ENCODE measurements around the gene SLC28A1. TPM values are rescaled to one million over a fixed set of nuclear protein-coding genes. Genes with fewer than 3 reads are reported as not detected.
"Not testable (repeated sequence)": the region's sequence is repeated elsewhere in the genome, so short reads cannot be mapped to it uniquely, and the experiment has no call there.

Gene SLC28A1
- total RNA-seq, 2 experiments from 2014 or later, result not detected

- DNase-seq (no peak), ATAC-seq (ENCODE audit: low read depth) (no peak)
- peaks cover 1% of the 10 kb centered on the region for H3K4me1 Mint-ChIP-seq
- H3K27me3 Mint-ChIP-seq, result peaks cover 6% of the 10 kb centered on the region
- no peaks in the 10 kb centered on the region for H3K9me3 Mint-ChIP-seq
- H3K36me3 Mint-ChIP-seq, result no peaks in the 10 kb centered on the region
- no peak overlapping the region for H3K27ac Mint-ChIP-seq
- H3K4me3 Mint-ChIP-seq, result no peak overlapping the region
- POLR2A ChIA-PET, result interaction anchor here (0.6 kb wide), 1 partner anchor 121 kb away, joined by 3 read pairs; no protein-coding TSS in a partner anchor
Measured at GRCh38 chr15:84868037-84868880, 16.2 kb upstream of the SLC28A1 start.

GRCh38 chr15:84869510-84869909 lies 15.0 kb upstream of the SLC28A1 start:
- H3K27ac Mint-ChIP-seq, result no peak overlapping the region
- H3K9me3 Mint-ChIP-seq, result no peaks in the 10 kb centered on the region
- DNase-seq, result no peak
- H3K4me3 Mint-ChIP-seq, result no peak overlapping the region
- POLR2A ChIA-PET, result no interaction called here
- no peaks in the 10 kb centered on the region for H3K36me3 Mint-ChIP-seq
- no peak for ATAC-seq (ENCODE audit: low read depth)
- H3K4me1 Mint-ChIP-seq, result peaks cover 1% of the 10 kb centered on the region
- peaks cover 5% of the 10 kb centered on the region for H3K27me3 Mint-ChIP-seq

- no peak for DNase-seq
- H3K27ac Mint-ChIP-seq, result no peak overlapping the region
- H3K4me3 Mint-ChIP-seq, result no peak overlapping the region
- H3K9me3 Mint-ChIP-seq, result no peaks in the 10 kb centered on the region
- no peaks in the 10 kb centered on the region for H3K4me1 Mint-ChIP-seq
- no peaks in the 10 kb centered on the region for H3K36me3 Mint-ChIP-seq
- ATAC-seq (ENCODE audit: low read depth), result no peak
- H3K27me3 Mint-ChIP-seq, result peaks cover 3% of the 10 kb centered on the region
- POLR2A ChIA-PET, result no interaction called here
Measured at GRCh38 chr15:84871428-84871985, 13.0 kb upstream of the SLC28A1 start.

GRCh38 chr15:84872009-84872910 lies 12.2 kb upstream of the SLC28A1 start:
- POLR2A ChIA-PET, result no interaction called here
- peaks cover 3% of the 10 kb centered on the region for H3K27me3 Mint-ChIP-seq

GRCh38 chr15:84873997-84874396 lies 10.5 kb upstream of the SLC28A1 start:
- Mint-ChIP-seq H3K27me3 (peaks cover 3% of the 10 kb centered on the region), H3K9me3 (no peaks in the 10 kb centered on the region), H3K4me1 (peaks cover 2% of the 10 kb centered on the region), H3K4me3 (no peak overlapping the region), H3K36me3 (no peaks in the 10 kb centered on the region), H3K27ac (no peak overlapping the region)
- no peak for ATAC-seq (ENCODE audit: low read depth)
- POLR2A ChIA-PET, result no interaction called here
- DNase-seq, result no peak

More at GRCh38 chr15:84872009-84872910, 12.2 kb upstream of the SLC28A1 start:
- DNase-seq (no peak), ATAC-seq (ENCODE audit: low read depth) (no peak)
- no peak overlapping the region for H3K27ac Mint-ChIP-seq
- no peaks in the 10 kb centered on the region for H3K4me1 Mint-ChIP-seq
- H3K9me3 Mint-ChIP-seq, result no peaks in the 10 kb centered on the region
- no peaks in the 10 kb centered on the region for H3K36me3 Mint-ChIP-seq
- H3K4me3 Mint-ChIP-seq, result no peak overlapping the region

GRCh38 chr15:84874981-84875699 lies 9.3 kb upstream of the SLC28A1 start:
- POLR2A ChIA-PET, result no interaction called here
- DNase-seq (no peak), ATAC-seq (ENCODE audit: low read depth) (no peak)
- Mint-ChIP-seq H3K36me3 (no peaks in the 10 kb centered on the region), H3K9me3 (no peaks in the 10 kb centered on the region), H3K27me3 (peaks cover 3% of the 10 kb centered on the region), H3K4me3 (no peak overlapping the region), H3K4me1 (peaks cover 2% of the 10 kb centered on the region), H3K27ac (no peak overlapping the region)

GRCh38 chr15:84876269-84876668 lies 8.2 kb upstream of the SLC28A1 start:
- Mint-ChIP-seq H3K9me3 (no peaks in the 10 kb centered on the region), H3K27me3 (peaks cover 3% of the 10 kb centered on the region), H3K4me1 (peaks cover 2% of the 10 kb centered on the region), H3K36me3 (no peaks in the 10 kb centered on the region), H3K4me3 (no peak overlapping the region), H3K27ac (no peak overlapping the region)
- POLR2A ChIA-PET, result no interaction called here
- DNase-seq, result no peak
- ATAC-seq (ENCODE audit: low read depth), result no peak

- ATAC-seq (ENCODE audit: low read depth); H3K27ac Mint-ChIP-seq; H3K4me3 Mint-ChIP-seq; H3K27me3 Mint-ChIP-seq; DNase-seq; H3K4me1 Mint-ChIP-seq; H3K36me3 Mint-ChIP-seq; H3K9me3 Mint-ChIP-seq; POLR2A ChIA-PET: not testable (repeated sequence)
Measured at GRCh38 chr15:84877701-84878100, 6.8 kb upstream of the SLC28A1 start.

GRCh38 chr15:84878504-84878903 lies 6.0 kb upstream of the SLC28A1 start:
- H3K4me3 Mint-ChIP-seq, result no peak overlapping the region
- DNase-seq (peak; percentile 67), ATAC-seq (ENCODE audit: low read depth) (peak; percentile 83)
- H3K27ac Mint-ChIP-seq, result no peak overlapping the region
- H3K4me1 Mint-ChIP-seq, result peaks cover 2% of the 10 kb centered on the region
- POLR2A ChIA-PET, result interaction anchor here (0.7 kb wide), 1 partner anchor 136 kb away, joined by 3 read pairs; no protein-coding TSS in a partner anchor
- no peaks in the 10 kb centered on the region for H3K36me3 Mint-ChIP-seq
- H3K27me3 Mint-ChIP-seq, result no peaks in the 10 kb centered on the region
- H3K9me3 Mint-ChIP-seq, result no peaks in the 10 kb centered on the region

- Mint-ChIP-seq H3K36me3 (no peaks in the 10 kb centered on the region), H3K4me3 (no peak overlapping the region), H3K4me1 (peaks cover 2% of the 10 kb centered on the region), H3K9me3 (no peaks in the 10 kb centered on the region), H3K27ac (no peak overlapping the region), H3K27me3 (no peaks in the 10 kb centered on the region)
- ATAC-seq (ENCODE audit: low read depth) (no peak), DNase-seq (no peak)
- POLR2A ChIA-PET, result no interaction called here
Measured at GRCh38 chr15:84879088-84879780, 5.2 kb upstream of the SLC28A1 start.

GRCh38 chr15:84880007-84880406 lies 4.5 kb upstream of the SLC28A1 start:
- Mint-ChIP-seq H3K4me3 (no peak overlapping the region), H3K4me1 (peaks cover 2% of the 10 kb centered on the region), H3K36me3 (no peaks in the 10 kb centered on the region), H3K9me3 (no peaks in the 10 kb centered on the region), H3K27ac (peak overlapping the region; percentile 15), H3K27me3 (peaks cover 3% of the 10 kb centered on the region)
- no peak for DNase-seq
- POLR2A ChIA-PET, result interaction anchor here (0.7 kb wide), 1 partner anchor 56 kb away, joined by 3 read pairs; no protein-coding TSS in a partner anchor
- no peak for ATAC-seq (ENCODE audit: low read depth)

GRCh38 chr15:84880822-84881519 lies 3.5 kb upstream of the SLC28A1 start:
- POLR2A ChIA-PET, result interaction anchor here (0.7 kb wide), 1 partner anchor 57 kb away, joined by 3 read pairs; no protein-coding TSS in a partner anchor
- ATAC-seq (ENCODE audit: low read depth), result no peak
- Mint-ChIP-seq H3K36me3 (no peaks in the 10 kb centered on the region), H3K4me1 (peaks cover 2% of the 10 kb centered on the region), H3K4me3 (no peak overlapping the region), H3K27ac (no peak overlapping the region), H3K27me3 (peaks cover 5% of the 10 kb centered on the region), H3K9me3 (no peaks in the 10 kb centered on the region)
- no peak for DNase-seq

Data from activated naive CD8-positive, alpha-beta T cell treated with anti-CD3 and anti-CD28 coated beads, Interleukin-2, amount 10 ng/mL, durations not matched to agents 7 days and 5 days (primary cell).